Activated naive CD8-positive, alpha-beta T cell (primary cell): Measurements from ENCODE around the gene NOXO1.

ENCODE experiments used
- H3K27ac Mint-ChIP-seq: one replicate; pipeline ENCODE4 v1.8.0; 2021; ENCODE audit warnings: mixed read lengths
- H3K27me3 Mint-ChIP-seq: one replicate; pipeline ENCODE4 v1.8.0; 2021; ENCODE audit warnings: mixed read lengths
- H3K36me3 Mint-ChIP-seq: one replicate; pipeline ENCODE4 v1.8.0; 2021; ENCODE audit warnings: mixed read lengths
- H3K4me1 Mint-ChIP-seq: one replicate; pipeline ENCODE4 v1.8.0; 2021; ENCODE audit warnings: low read depth, mixed read lengths
- H3K4me3 Mint-ChIP-seq: one replicate; pipeline ENCODE4 v1.8.0; 2021; ENCODE audit warnings: mild to moderate bottlenecking, mixed read lengths
- H3K9me3 Mint-ChIP-seq: one replicate; pipeline ENCODE4 v1.8.0; 2021; ENCODE audit warnings: low read depth, mixed read lengths

The NOXO1 gene

DNA sequence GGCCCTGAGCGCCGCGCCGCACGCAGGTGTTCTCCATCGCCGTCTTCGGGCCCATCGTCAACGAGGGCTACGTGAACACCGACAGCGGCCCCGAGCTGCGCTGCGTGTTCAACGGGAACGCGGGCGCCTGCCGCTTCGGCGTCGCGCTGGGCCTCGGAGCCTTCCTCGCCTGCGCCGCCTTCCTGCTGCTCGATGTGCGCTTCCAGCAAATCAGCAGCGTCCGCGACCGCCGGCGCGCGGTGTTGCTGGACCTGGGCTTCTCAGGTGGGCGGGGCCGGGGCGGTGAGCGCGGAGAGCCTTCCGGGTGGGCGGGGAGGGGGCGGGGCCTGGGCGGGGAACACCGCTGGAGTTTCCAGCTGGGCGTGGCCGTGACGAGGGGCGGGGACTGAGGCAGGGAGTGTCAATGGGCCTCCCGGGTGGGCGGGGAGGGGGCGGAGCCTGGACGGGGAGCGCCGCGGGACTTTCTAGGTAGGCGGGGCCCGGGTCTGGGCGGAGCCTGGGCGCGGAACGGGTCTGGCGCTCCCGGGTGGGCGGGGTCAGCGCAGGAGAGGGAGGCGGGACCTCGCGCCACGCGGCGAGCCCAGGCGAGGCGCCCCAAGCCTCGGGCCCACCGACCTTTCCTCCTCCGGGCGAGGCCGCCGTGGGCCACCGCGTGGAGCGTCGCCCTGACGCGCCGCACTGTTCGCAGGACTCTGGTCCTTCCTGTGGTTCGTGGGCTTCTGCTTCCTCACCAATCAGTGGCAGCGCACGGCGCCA lies 10.9 kb upstream of the NOXO1 start:
- no peaks in the 10 kb centered on the region for H3K36me3 Mint-ChIP-seq

GRCh38 chr16:1991588-1991947 lies 10.3 kb upstream of the NOXO1 start:
- Mint-ChIP-seq H3K27me3 (peaks cover 5% of the 10 kb centered on the region), H3K36me3 (no peaks in the 10 kb centered on the region), H3K4me3 (peak overlapping the region; percentile 78), H3K9me3 (no peaks in the 10 kb centered on the region), H3K4me1 (peaks cover 19% of the 10 kb centered on the region), H3K27ac (peak overlapping the region; percentile 54)

More for the DNA sequence above, 10.9 kb upstream of the NOXO1 start:
- Mint-ChIP-seq H3K27ac (no peak overlapping the region), H3K9me3 (no peaks in the 10 kb centered on the region), H3K27me3 (peaks cover 5% of the 10 kb centered on the region), H3K4me1 (peaks cover 19% of the 10 kb centered on the region), H3K4me3 (peak overlapping the region; percentile 27)

GRCh38 chr16:1991135-1991551 lies 9.9 kb upstream of the NOXO1 start:
- peak overlapping the region; percentile 78 for H3K4me3 Mint-ChIP-seq
- H3K36me3 Mint-ChIP-seq, result no peaks in the 10 kb centered on the region
- peak overlapping the region; percentile 54 for H3K27ac Mint-ChIP-seq
- H3K4me1 Mint-ChIP-seq, result peaks cover 17% of the 10 kb centered on the region
- H3K27me3 Mint-ChIP-seq, result peaks cover 5% of the 10 kb centered on the region
- no peaks in the 10 kb centered on the region for H3K9me3 Mint-ChIP-seq

DNA sequence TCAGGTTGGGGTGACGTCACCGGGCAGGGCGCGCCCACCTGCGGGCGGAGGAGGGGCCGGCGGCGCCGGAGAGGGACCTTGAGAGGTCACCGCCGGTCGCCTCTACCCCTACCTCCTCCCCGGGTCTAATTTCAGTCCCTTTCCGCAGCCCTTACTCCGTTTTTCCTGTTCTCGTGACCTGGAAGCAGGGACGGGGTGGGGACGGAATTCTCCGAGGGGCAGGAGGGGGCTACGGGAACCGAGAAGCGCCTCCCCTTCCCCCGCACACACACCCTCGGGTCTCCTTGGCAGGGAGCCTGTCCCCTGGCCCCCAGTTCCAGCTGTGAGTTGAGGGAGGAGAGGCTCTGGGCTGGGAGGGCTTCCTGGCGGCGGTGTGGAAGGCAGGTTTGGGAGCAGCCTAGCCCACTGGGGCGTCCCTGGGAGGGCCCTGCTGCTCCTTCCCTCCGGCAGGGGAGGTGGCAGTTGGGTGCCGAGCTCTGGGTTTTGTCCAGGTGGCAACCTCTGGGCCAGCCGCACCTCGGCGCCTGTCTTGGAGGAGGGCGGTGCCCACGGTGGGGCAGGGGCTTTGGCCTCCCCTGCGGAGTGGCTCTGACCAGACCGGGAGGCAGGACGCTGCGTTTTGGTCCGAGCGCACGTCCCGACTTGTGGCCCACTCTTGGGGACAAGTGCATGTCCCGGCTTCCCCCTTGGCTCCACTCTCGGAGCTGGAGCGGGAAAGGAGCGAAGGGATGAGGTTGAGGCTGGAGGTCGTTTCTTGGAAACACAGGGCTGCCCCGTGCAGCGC lies 9.3 kb upstream of the NOXO1 start:
- Mint-ChIP-seq H3K27me3 (peaks cover 5% of the 10 kb centered on the region), H3K4me3 (peak overlapping the region; percentile 78), H3K4me1 (peaks cover 16% of the 10 kb centered on the region), H3K36me3 (no peaks in the 10 kb centered on the region), H3K9me3 (no peaks in the 10 kb centered on the region), H3K27ac (peak overlapping the region; percentile 50)

DNA sequence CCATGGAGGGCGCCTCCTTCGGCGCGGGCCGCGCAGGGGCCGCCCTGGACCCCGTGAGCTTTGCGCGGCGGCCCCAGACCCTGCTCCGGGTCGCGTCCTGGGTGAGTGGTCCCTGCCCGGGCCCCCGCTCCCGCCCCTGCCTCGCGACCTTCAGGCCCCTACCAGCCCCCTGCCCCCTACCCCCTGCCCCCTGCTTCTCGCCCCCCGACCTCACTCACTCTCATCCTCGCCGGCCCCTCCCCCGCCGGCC lies 8.8 kb upstream of the NOXO1 start:
- Mint-ChIP-seq H3K36me3 (no peaks in the 10 kb centered on the region), H3K27me3 (peaks cover 5% of the 10 kb centered on the region), H3K9me3 (no peaks in the 10 kb centered on the region), H3K4me1 (peaks cover 16% of the 10 kb centered on the region), H3K4me3 (no peak overlapping the region), H3K27ac (no peak overlapping the region)

DNA sequence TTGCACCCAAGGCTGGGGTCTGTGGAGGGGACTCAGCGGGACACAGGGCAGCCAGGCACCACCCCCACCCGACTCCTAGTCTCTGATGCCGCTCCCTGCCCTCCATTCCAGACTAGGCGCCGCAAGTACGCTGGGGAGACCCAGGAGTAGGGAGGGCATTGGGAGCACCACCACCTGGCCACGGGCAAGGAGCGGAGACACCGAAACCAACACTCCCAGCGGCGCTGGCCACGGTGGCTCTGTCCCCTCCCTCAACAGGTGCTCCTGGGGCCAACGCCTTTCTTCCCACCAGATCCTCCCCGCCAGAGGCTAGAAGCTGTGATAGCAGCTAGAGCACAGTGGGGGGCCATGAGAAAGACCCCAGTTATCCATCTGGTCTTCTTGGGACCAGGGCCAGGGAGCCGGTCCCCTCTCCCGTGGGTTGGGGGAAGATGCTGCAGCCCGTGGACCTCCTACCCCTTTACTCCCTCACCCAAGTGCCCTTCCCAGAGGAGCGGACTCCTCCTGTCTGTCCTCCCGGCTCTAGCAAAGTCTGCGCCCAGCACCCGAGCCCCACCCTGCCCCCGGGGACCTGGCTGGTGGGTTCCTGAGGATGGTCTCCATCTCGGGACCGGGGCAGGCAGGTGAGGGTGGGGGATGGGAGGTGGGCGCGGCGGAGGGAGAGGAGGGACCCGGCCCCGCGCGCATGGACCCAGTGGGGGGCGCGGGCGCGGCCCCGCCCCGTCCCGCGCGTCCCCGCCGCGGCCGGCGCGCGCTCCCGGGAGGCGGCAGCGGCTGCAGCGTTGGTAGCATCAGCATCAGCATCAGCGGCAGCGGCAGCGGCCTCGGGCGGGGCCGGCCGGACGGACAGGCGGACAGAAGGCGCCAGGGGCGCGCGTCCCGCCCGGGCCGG lies 8.2 kb upstream of the NOXO1 start, which contains the start of gene SYNGR3:
TSS of gene SYNGR3 (plus strand) at position 762 of the 892 bp plus-strand sequence. CDS start 133 bp downstream, outside the sequence.
- H3K27ac Mint-ChIP-seq, result no peak within 1 kb of the TSS
- H3K27me3 Mint-ChIP-seq, result peaks cover 5% of the 10 kb centered on the region
- no peaks in the 10 kb centered on the region for H3K9me3 Mint-ChIP-seq
- no peaks in the 10 kb centered on the region for H3K36me3 Mint-ChIP-seq
- peaks cover 19% of the 10 kb centered on the region for H3K4me1 Mint-ChIP-seq
- peak within 1 kb of the TSS; percentile 78 for H3K4me3 Mint-ChIP-seq

DNA sequence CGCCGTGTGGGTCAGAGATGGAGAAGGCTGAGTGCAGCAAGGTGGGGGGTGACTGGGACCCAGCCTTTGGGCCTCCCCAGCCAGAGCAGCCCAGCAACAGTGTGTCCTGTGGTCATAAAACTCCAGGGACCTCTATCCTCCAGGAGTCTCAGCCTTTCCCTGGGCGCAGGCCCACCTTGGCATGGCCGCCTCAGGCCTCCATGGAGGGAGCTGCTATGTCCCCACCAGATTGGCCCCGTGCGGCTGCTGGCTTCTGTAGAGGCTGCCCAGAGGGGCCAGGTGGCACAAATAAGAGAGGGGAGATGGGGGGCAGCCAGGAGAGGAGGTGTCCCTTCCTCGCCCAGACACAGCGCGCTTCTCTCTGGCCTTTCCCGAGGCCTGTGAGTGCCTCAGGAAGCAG lies 5.9 kb upstream of the NOXO1 start:
- no peak overlapping the region for H3K4me3 Mint-ChIP-seq
- no peaks in the 10 kb centered on the region for H3K9me3 Mint-ChIP-seq
- H3K27ac Mint-ChIP-seq, result no peak overlapping the region
- peaks cover 23% of the 10 kb centered on the region for H3K4me1 Mint-ChIP-seq
- no peaks in the 10 kb centered on the region for H3K36me3 Mint-ChIP-seq
- peaks cover 5% of the 10 kb centered on the region for H3K27me3 Mint-ChIP-seq

GRCh38 chr16:1985466-1986150 lies 4.3 kb upstream of the NOXO1 start:
- no peaks in the 10 kb centered on the region for H3K36me3 Mint-ChIP-seq
- H3K9me3 Mint-ChIP-seq, result no peaks in the 10 kb centered on the region
- H3K27me3 Mint-ChIP-seq, result peaks cover 5% of the 10 kb centered on the region
- no peak overlapping the region for H3K27ac Mint-ChIP-seq
- H3K4me1 Mint-ChIP-seq, result peaks cover 18% of the 10 kb centered on the region
- H3K4me3 Mint-ChIP-seq, result peak overlapping the region; percentile 84

DNA sequence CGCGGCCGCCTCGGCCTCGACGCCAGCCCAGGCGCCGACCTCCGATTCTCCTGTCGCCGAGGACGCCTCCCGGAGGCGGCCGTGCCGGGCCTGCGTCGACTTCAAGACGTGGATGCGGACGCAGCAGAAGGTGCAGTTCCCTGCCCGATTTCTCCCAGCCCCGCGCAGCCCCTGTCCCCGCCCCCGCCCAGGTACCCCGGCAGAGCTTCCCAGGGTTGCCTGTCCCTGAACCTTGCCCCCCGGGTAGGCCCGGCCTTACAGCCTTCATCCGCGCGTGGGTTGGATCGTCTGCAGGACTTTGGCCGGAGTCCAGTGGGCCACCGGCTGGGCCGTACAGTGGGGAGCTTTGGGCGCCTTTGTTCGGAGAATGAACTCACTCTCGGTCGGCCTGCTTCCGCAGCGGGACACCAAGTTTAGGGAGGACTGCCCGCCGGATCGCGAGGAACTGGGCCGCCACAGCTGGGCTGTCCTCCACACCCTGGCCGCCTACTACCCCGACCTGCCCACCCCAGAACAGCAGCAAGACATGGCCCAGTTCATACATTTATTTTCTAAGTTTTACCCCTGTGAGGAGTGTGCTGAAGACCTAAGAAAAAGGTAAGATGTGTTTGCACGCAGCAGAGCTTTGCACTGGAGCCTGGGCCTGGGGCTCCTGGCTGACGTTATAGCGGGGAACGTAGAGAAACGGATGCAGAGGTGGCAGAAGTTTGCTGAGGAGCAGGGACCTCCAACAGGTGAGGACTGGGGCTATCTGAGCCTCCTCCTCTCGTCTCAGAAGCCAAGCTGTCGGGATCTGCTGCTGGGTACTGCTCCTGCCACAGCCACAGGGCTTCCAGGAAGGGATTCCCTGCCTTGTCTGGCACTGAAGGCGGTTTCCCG lies 3.3 kb upstream of the NOXO1 start:
- Mint-ChIP-seq H3K4me3 (peak overlapping the region; percentile 84), H3K27ac (peak overlapping the region; percentile 58), H3K4me1 (peaks cover 18% of the 10 kb centered on the region), H3K9me3 (no peaks in the 10 kb centered on the region), H3K27me3 (peaks cover 5% of the 10 kb centered on the region), H3K36me3 (no peaks in the 10 kb centered on the region)

- no peaks in the 10 kb centered on the region for H3K9me3 Mint-ChIP-seq
- peaks cover 14% of the 10 kb centered on the region for H3K4me1 Mint-ChIP-seq
- H3K36me3 Mint-ChIP-seq, result no peaks in the 10 kb centered on the region
- peak within 1 kb of the TSS; percentile 84 for H3K4me3 Mint-ChIP-seq
- peak within 1 kb of the TSS; percentile 58 for H3K27ac Mint-ChIP-seq
- H3K27me3 Mint-ChIP-seq, result peaks cover 2% of the 10 kb centered on the region
Measured at GRCh38 chr16:1983544-1984346, 2.5 kb upstream of the NOXO1 start, which contains the start of gene GFER. Gene GFER, plus strand, starts transcription at chr16:1984193. Its CDS starts 26 bp downstream, at chr16:1984219.

- peak overlapping the region; percentile 80 for H3K4me3 Mint-ChIP-seq
- no peaks in the 10 kb centered on the region for H3K27me3 Mint-ChIP-seq
- peaks cover 12% of the 10 kb centered on the region for H3K4me1 Mint-ChIP-seq
- H3K36me3 Mint-ChIP-seq, result no peaks in the 10 kb centered on the region
- no peaks in the 10 kb centered on the region for H3K9me3 Mint-ChIP-seq
- no peak overlapping the region for H3K27ac Mint-ChIP-seq
Measured at GRCh38 chr16:1982991-1983543, 1.8 kb upstream of the NOXO1 start.

DNA sequence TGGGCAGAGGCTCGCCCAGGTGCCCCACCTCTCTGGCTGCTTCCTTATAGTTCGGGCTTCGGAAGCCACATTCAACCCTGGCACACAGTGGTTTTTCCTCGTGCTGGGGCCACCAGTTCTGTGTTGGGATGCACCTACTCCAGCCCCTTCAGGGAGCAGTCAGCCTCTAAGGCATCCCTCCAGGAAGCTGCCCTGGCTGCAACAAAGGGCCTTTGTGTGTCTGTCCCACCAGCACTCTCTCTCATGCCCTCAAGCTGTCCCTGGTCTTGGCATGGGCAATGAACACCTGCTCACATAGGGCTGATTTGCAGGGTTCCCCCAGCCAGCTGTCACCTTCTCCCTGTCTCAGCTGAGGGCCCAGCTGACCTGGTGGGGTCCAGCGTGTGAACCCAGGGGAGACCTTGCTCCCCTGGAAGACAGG lies 754 bp upstream of the NOXO1 start:
- H3K27ac Mint-ChIP-seq, result no peak overlapping the region
- no peaks in the 10 kb centered on the region for H3K9me3 Mint-ChIP-seq
- peak overlapping the region; percentile 35 for H3K4me3 Mint-ChIP-seq
- H3K27me3 Mint-ChIP-seq, result no peaks in the 10 kb centered on the region
- H3K36me3 Mint-ChIP-seq, result no peaks in the 10 kb centered on the region
- peaks cover 12% of the 10 kb centered on the region for H3K4me1 Mint-ChIP-seq

DNA sequence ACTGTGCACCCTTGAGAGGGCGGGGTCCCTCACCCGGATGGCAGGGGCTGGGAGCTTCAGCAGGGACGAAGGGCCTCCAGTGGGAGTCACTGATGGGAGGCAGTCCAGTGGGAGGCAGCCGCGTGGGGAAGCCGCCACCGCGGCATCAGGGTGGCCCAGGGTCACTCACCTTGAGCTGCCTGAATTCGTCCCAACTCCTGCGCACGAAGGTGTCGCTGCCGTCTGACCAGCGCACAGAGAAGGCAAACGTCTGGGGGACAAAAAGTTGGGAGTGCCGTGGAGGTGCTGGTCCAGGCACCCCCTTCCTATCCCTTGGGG lies 540 bp downstream of the NOXO1 start:
- peaks cover 4% of the 10 kb centered on the region for H3K36me3 Mint-ChIP-seq
- no peak overlapping the region for H3K27ac Mint-ChIP-seq
- H3K4me1 Mint-ChIP-seq, result peaks cover 12% of the 10 kb centered on the region
- H3K9me3 Mint-ChIP-seq, result no peaks in the 10 kb centered on the region
- no peaks in the 10 kb centered on the region for H3K27me3 Mint-ChIP-seq
- H3K4me3 Mint-ChIP-seq, result no peak overlapping the region
